Keratinocyte (primary cell): ENCODE results near the gene STK32C. TPM values are rescaled to one million over a fixed set of nuclear protein-coding genes. Genes with fewer than 3 reads are reported as not detected.

ENCODE experiments used
- DNase-seq: peaks from one replicate; pipeline ENCODE4 v3.0.0-alpha.2; 2011; ENCODE audit warnings: low read depth, missing footprints, low spot score
- FAIRE-seq: peaks from 2 replicates; lab custom pipeline; 2011; peaks lifted over from hg19 to GRCh38; lab: Jason Lieb, UNC
- H2AFZ ChIP-seq: 2 replicates; pipeline ENCODE4 v1.6.0; 2012; ENCODE audit warnings: low read length, control low read depth, inconsistent platforms; ENCODE audit not compliant: control insufficient read depth
- H3K27ac ChIP-seq: 2 replicates; pipeline ENCODE4 v1.5.1; 2011; ENCODE audit warnings: low read length; ENCODE audit not compliant: control insufficient read depth, insufficient read depth
- H3K27me3 ChIP-seq: 3 replicates; pipeline ENCODE4 v1.6.0; 2011; ENCODE audit warnings: low read length; ENCODE audit not compliant: control insufficient read depth, insufficient read depth; ENCODE audit errors: extremely low read depth
- H3K36me3 ChIP-seq, 2 experiments: 2 replicates in 1 of 2; 3 replicates in 1 of 2; pipeline ENCODE4 v1.5.1; 2011; ENCODE audit warnings: low read length in 2 of 2, mild to moderate bottlenecking in 1 of 2; ENCODE audit not compliant: control insufficient read depth in 2 of 2, insufficient read depth in 2 of 2; ENCODE audit errors: extremely low read depth in 1 of 2
- H3K4me1 ChIP-seq: 3 replicates; pipeline ENCODE4 v1.5.1; 2011; ENCODE audit warnings: low read length; ENCODE audit not compliant: control insufficient read depth, insufficient read depth; ENCODE audit errors: extremely low read depth
- H3K4me2 ChIP-seq: 3 replicates; pipeline ENCODE4 v1.6.0; 2011; ENCODE audit warnings: low read depth, low read length; ENCODE audit not compliant: control insufficient read depth, insufficient read depth; ENCODE audit errors: extremely low read depth
- H3K4me3 ChIP-seq, 3 experiments: fragments of 200-600 bp in 1 of 3; sonication (generic) in 1 of 3; 2 replicates in 2 of 3; 3 replicates in 1 of 3; pipeline ENCODE4 v1.5.1; 2011 to 2016; ENCODE audit warnings: low read length in 3 of 3, mild to moderate bottlenecking in 3 of 3, control low read depth in 2 of 3, inconsistent platforms in 1 of 3, low read depth in 1 of 3, mixed read lengths in 1 of 3, mixed run types in 1 of 3, moderate library complexity in 1 of 3; ENCODE audit not compliant: control insufficient read depth in 2 of 3, insufficient read depth in 2 of 3; ENCODE audit errors: extremely low read depth in 1 of 3
- H3K79me2 ChIP-seq: 2 replicates; pipeline ENCODE4 v1.6.0; 2012; ENCODE audit warnings: low read length; ENCODE audit not compliant: control insufficient read depth, insufficient read depth
- H3K9ac ChIP-seq: 3 replicates; pipeline ENCODE4 v1.6.0; 2011; ENCODE audit warnings: low read length; ENCODE audit not compliant: control insufficient read depth, insufficient read depth; ENCODE audit errors: extremely low read depth
- H3K9me1 ChIP-seq: 3 replicates; pipeline ENCODE4 v1.6.0; 2011; ENCODE audit warnings: low read length; ENCODE audit not compliant: control insufficient read depth, insufficient read depth; ENCODE audit errors: extremely low read depth
- H3K9me3 ChIP-seq: 2 replicates; pipeline ENCODE4 v1.5.1; 2012; ENCODE audit warnings: low read depth, low read length; ENCODE audit not compliant: control insufficient read depth
- H4K20me1 ChIP-seq: 3 replicates; pipeline ENCODE4 v1.6.0; 2011; ENCODE audit warnings: low read length; ENCODE audit not compliant: control insufficient read depth, insufficient read depth; ENCODE audit errors: extremely low read depth
- CTCF ChIP-seq, 3 experiments: IDR thresholded peaks in 1 of 3; conservative IDR thresholded peaks in 1 of 3; optimal IDR thresholded peaks in 1 of 3; 2 replicates in 2 of 3; 3 replicates in 1 of 3; pipeline versions ENCODE3 to v1.5.1; 2011; ENCODE audit warnings: low read length in 3 of 3, mild to moderate bottlenecking in 3 of 3, moderate library complexity in 2 of 3, control low read depth in 1 of 3, inconsistent platforms in 1 of 3; ENCODE audit not compliant: insufficient read depth in 2 of 3; ENCODE audit errors: extremely low read depth in 1 of 3
- EZH2 ChIP-seq: IDR thresholded peaks from one replicate; pipeline ENCODE4 v1.6.1; 2012; ENCODE audit warnings: inconsistent platforms, mild to moderate bottlenecking, low read length, moderate library complexity
- dilution Hi-C: fragments of 300-500 bp; cut with MboI; formaldehyde crosslinking; loops from one replicate; pipeline ENCODE4 v1.7.0; 2020; ENCODE audit warnings: low sequenced_read_pairs; ENCODE audit not compliant: extremely low pct_ligation_motif_present
- polyA plus RNA-seq, 5 experiments: library from polyadenylated mRNA; depleted of rRNA in 3 of 5; stranded (reverse) in 3 of 5; stranded (forward) in 1 of 5; unstranded in 1 of 5; fragments of >200 nt; gene quantifications; 1 replicate in 1 of 5; 2 replicates in 3 of 5; 3 replicates in 1 of 5; pipeline versions ENCODE4 v1.2.1 to v1.2.3, GENCODE V29; 2011 to 2012; ENCODE audit warnings: missing spikeins in 2 of 5, low read depth in 1 of 5, low replicate concordance in 1 of 5

The STK32C gene
- polyA plus RNA-seq, 1 donor (not counting 4 experiments of a cell fraction or from before 2014, with no cell fraction given), result 4.1 TPM

- Histone ChIP-seq H3K27me3 (no peaks in the 10 kb centered on the region), H2AFZ (no peak overlapping the region), H3K9me3 (no peaks in the 10 kb centered on the region), H3K4me1 (no peaks in the 10 kb centered on the region), H3K9me1 (no peaks in the 10 kb centered on the region), H3K79me2 (no peaks in the 10 kb centered on the region), H3K4me2 (no peak overlapping the region), H4K20me1 (no peaks in the 10 kb centered on the region), H3K36me3 (no peaks in the 10 kb centered on the region), H3K27ac (no peak overlapping the region), H3K4me3 (no peak overlapping the region), H3K9ac (no peak overlapping the region)
- TF ChIP-seq CTCF (optimal IDR thresholded peaks at IDR 0.05 in 1 of 3, IDR thresholded peaks at IDR 0.05 in 1 of 3, conservative IDR thresholded peaks at IDR 0.05 in 1 of 3; ENCODE audit: extremely low read depth in 1 of 3, insufficient read depth in 2 of 3, low read length in 3 of 3) (no peak), EZH2 (no peak)
- dilution Hi-C loops, result no loop called here
- DNase-seq (no peak), FAIRE-seq (no peak)
Measured at GRCh38 chr10:132236161-132236560, 71.6 kb downstream of the STK32C start.

GRCh38 chr10:132234860-132235259 is 72.9 kb downstream of the STK32C start:
- H3K9me1 ChIP-seq, result no peaks in the 10 kb centered on the region
- no peaks in the 10 kb centered on the region for H3K36me3 ChIP-seq
- H3K9me3 ChIP-seq, result no peaks in the 10 kb centered on the region
- H2AFZ ChIP-seq, result no peak overlapping the region
- no peak overlapping the region for H3K27ac ChIP-seq
- H3K9ac ChIP-seq, result no peak overlapping the region
- no peak for DNase-seq
- no peaks in the 10 kb centered on the region for H4K20me1 ChIP-seq
- H3K4me3 ChIP-seq, result no peak overlapping the region
- H3K4me2 ChIP-seq, result no peak overlapping the region
- dilution Hi-C loops, result no loop called here
- no peak for FAIRE-seq
- no peaks in the 10 kb centered on the region for H3K79me2 ChIP-seq
- no peaks in the 10 kb centered on the region for H3K27me3 ChIP-seq
- TF ChIP-seq CTCF (optimal IDR thresholded peaks at IDR 0.05 in 1 of 3, IDR thresholded peaks at IDR 0.05 in 1 of 3, conservative IDR thresholded peaks at IDR 0.05 in 1 of 3; ENCODE audit: extremely low read depth in 1 of 3, insufficient read depth in 2 of 3, low read length in 3 of 3) (no peak), EZH2 (no peak)
- no peaks in the 10 kb centered on the region for H3K4me1 ChIP-seq
